Measurements from ENCODE around the gene SYCE3.
A peak's percentile ranks its signal among the peaks of the same experiment; 100 is the strongest.
"Not testable (repeated sequence)": the region's sequence is repeated elsewhere in the genome, so short reads cannot be mapped to it uniquely, and the experiment has no call there.

SYCE3 gene, protein sequence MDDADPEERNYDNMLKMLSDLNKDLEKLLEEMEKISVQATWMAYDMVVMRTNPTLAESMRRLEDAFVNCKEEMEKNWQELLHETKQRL

DNA sequence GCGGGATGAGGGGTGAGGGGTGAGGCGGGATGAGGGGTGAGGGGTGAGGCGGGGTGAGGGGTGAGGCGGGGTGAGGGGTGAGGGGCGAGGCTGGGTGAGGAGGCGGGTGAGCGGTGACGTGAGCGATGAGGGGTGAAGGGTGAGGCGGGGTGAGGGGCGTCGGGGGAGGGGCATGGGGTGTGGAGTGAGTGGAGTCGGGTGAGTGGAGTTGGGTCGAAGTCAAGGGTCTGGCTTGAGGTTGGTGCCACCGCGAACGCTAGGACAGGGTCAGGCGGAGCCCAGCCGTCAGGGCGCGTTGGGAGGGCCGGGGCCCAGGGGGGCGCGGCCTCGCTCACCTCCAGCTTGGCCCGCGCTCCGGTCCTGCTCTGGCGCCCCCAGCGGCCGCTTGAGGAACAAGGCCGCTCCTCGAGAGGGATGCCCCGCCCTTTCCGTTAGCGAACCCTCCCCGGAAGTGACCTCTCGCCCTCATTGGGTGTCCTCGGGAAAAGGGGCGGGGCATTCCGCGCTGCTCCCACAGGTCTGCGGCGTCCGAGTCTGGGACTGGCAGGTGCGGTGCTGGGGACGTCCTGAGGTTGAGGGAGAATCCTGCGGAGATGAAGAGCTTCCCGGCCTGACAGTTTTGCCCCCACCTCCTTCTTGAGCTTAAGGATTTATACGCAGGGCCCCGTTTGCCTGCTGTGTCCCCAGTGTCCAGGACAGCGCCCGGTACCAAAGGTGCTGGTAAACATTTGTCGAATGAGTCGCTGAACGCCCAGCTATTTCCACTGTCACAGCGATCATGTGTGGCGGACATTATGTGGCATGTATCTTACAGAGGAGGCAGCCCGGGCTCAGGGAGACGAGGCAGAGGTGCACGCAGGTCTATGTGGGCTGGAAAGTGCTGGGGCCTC is at the start of gene SYCE3:
Gene SYCE3 (minus strand): TSS at position 397 of the 890 bp plus-strand sequence. CDS start 6,514 bp downstream, outside the sequence.
- peak; percentile 92 to 94 for DNase-seq (ENCODE audit: low read depth in 2 of 2)

DNA sequence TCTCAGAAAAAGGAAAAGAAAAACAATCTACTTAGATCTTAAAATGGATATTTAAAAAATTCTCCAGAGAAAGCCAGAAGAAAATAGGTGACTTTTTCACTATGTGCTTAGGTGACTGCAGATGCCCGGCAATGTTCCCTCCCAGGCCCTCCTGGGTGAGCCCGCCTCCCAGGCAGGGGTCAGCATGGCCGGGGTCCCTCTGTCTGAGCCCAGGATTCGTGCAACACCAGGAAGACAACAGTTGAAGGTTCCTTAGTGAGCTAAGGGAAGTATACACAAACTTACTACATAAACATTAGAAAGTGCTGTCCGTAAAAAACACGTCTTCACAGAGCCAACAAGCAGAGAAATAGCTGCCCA is 49.4 kb upstream of the SYCE3 start:
- no peak for DNase-seq (ENCODE audit: low read depth in 2 of 2)

DNA sequence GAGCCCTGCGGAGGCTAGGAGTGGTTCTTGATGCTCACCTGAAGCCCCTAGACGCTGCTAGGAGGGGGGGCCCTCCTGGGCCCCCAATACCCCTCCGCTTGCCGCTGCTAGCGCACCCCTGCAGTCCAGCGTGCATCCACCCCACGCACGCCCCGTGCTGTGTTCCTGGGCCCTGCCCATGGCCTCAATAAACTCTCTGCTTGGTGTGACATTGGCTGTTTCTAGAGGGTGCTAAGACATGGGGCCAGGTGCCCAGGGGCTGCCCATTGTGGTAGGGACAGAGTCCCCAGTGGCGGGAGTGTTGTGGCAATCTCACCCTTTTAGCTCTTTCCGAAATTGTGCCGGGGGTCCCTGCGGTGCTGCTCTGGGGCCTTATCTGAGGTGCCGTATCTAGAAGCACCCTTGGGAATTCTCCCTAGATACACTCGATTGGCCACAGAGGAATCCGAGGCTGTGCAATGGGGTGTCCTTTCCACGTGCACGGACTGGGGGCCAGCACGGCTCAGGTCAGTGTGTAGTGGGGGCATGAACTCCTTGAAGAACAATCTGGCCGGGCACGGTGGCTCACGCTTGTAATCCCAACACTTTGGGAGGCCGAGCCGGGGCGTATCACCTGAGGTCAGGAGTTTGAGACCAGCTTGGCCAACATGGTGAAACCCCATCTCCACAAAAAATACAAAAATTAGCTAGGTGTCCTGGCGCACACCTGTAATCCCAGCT is 48.8 kb upstream of the SYCE3 start:
- DNase-seq (ENCODE audit: low read depth in 2 of 2) = no peak

DNA sequence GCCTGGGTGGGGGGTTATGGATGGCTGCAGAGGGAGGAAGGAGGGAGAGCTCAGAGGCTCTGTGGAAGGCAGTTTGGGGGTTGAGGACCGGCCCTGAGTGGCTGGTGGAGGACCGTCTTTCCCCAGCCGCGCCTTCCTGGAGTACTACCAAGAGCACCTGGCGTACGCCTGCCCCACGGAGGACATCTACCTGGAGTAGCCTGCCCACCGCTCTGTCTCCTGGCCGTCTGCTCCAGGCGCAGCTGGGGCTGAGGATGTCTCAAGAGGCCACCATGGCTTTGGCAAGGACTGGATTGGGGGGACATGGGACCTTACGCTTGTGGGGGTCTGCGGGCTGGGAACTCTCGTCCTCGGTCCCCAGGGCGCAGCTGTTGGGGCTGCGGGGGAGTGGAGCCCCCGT is 47.9 kb upstream of the SYCE3 start:
- no peak for DNase-seq (ENCODE audit: low read depth in 2 of 2)

DNA sequence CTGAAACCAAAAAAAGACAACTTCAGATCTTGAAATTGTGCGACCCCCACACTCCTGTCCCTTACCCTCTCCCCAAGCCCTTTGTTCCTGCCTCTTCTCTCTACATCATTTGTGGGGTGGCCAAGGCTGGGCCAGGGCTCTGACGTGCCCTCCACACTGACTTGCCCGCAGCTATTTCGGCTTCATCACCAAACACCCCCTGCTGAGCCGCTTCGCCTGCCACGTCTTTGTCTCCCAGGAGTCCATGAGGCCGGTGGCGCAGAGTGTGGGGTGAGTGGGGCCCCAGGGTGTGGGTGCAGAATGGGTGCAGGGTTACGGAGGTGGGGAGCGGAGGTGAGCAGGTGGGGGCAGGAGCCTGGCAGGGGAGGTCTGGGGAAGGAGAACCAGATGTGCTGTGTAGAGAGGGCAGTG is 47.3 kb upstream of the SYCE3 start:
- no peak for DNase-seq (ENCODE audit: low read depth in 2 of 2)

DNA sequence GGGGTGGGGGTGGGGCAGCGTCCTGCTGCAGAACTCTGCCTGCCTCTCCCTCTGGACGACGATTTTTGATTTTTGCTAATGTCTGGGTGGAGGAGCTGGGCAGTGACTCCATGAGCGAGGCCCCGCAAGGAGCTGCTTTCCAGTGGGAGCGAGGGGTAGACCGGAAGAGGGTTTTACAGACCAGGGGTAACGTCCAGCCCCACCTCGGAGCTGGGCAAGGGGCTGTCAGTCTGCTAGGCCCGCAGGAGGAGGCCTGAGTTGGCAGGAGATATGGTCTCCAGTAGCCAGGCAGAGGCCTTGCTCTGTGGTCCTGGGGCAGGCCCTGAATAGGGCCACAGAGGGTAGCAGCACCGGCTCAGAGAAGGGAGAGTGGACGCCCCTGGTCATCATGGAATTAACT is 46.9 kb upstream of the SYCE3 start:
- DNase-seq (ENCODE audit: low read depth in 2 of 2) = no peak

DNA sequence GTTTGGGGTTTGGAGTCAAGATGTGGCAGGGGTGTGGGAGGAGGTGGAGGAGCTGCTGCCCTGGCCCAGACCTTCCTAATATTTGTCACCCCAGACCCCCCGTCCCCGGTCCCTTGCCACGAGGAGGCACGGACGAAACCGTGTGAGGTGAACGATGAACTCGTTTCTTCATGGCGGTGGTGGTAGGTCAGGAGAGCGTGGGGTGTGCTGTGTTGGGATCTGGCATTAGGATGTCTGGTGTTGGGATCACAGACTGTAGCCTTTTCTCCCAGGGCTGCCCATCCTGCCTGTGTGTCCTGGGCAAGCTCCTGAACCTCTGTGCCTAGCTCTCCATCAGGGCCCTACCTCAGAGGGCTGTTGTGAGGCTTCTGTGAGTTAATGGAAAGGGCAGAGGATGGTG is 46.3 kb upstream of the SYCE3 start:
- DNase-seq (ENCODE audit: low read depth in 2 of 2) = no peak

DNA sequence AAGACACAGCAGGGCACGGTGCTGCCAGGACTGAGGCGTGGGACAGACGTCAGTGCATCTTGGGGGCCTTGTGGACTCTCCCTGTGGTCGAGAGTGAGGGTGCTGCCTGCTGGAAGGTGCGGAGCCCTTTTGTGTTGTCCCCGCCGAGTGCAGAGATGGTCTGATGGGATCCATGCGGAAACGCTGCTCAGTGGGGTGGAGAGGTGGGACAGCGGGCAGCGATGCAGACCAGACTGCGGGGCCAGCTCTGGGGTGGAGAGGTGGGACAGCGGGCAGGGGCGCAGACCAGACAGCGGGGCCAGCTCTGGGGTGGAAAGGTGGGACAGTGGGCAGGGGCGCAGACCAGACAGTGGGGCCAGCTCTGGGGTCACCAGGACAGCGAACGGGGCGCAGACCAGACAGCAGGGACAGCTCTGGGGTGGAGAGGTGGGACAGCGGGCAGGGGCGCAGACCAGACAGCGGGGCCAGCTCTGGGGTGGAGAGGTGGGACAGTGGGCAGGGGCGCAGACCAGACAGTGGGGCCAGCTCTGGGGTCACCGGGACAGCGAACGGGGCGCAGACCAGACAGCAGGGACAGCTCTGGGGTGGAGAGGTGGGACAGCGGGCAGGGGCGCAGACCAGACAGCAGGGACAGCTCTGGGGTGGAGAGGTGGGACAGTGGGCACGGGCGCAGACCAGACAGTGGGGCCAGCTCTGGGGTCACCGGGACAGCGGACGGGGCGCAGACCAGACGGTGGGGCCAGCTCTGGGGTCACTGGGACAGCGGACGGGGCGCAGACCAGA is 45.5 kb upstream of the SYCE3 start:
- not testable (repeated sequence) for DNase-seq (ENCODE audit: low read depth in 2 of 2)

DNA sequence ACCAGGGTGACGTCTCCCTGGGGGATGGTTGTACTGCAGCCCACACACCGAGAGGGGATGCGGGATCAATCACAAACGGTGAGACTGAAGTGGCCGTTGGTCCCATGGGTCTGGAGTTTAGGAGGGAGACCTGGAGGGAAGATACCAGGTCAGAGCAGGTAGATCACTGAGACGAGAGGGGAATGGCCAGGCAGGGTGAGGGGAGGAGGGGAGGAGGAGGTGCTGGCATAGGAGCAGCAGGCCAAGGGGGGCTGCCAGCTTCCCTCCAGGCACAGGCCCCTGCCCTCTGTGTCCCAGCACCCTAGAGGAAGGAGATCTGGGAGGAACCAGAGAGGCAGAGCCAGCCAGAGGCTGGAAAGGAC is 44.9 kb upstream of the SYCE3 start:
- no peak for DNase-seq (ENCODE audit: low read depth in 2 of 2)

DNA sequence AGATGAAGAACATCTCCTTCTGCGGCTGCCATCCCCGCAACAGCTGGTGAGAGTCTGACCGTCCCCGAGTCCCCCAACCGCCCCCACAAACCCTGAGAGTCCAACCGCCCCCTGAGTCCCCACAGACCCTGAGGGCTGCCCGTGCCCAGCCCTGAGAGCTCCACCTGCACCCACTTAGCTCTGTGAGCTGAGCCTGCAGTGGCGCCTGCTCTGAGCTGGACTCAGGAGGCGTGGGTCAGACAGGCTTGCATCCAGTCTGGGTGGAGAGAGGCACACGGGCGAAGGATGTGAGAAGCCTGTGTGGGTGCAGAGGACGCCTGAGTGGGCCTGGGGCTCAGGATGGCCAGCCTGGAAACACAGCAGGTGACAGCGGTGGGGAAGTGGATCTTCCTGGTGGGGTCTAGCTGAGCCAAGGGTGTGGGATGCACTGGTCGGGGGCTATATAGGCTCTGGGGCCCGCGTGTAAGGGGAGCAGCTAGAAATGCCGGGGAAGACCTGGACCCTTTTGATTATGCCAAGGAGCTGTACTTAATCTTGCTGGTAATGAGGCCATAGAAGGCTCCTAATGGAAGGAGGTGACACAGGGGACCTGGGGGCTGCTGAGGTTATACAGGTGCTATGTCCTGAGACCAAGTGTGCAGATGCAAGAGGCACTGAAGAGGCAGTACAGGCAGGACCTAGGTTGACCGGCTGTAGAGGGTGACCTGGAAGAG is 44.4 kb upstream of the SYCE3 start:
- DNase-seq (ENCODE audit: low read depth in 2 of 2) = no peak

DNA sequence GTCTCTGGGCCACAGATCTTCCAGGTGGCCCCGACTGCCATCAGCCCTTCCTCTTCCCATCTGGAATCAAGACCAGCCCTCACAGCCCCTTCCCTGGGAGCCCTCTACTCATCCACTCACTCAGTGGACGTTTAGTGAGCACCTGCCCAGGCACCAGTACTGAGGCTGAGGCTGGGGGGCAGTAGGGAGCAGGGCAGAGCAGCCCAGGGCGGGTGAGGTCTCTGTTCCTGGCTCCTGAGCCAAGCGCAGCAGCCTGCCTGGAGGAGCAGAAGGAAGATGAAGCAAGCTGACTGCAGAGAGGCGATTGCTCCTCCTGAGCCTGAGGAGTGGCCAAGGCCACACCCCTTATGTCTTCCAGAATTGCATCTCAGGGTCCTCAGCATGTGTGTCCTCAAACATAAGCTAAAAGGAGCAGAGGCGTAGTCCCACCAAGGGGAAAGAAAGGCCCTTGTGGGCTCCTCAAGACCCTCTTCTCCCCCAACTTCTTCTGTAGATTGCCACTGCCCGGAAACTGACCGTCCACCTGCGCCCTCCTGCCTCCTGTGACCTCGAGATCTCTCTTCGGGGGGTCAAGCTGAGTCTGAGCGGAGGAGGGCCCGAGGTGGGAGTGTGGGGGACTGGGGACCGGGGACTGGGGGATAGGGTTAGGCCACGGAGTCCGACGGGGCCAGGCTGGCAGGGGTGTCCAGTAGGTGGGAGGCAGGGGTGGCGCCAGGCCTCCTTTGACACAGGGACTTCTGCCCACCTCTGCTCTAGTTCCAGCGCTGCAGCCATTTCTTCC is 43.6 kb upstream of the SYCE3 start:
- no peak for DNase-seq (ENCODE audit: low read depth in 2 of 2)

DNA sequence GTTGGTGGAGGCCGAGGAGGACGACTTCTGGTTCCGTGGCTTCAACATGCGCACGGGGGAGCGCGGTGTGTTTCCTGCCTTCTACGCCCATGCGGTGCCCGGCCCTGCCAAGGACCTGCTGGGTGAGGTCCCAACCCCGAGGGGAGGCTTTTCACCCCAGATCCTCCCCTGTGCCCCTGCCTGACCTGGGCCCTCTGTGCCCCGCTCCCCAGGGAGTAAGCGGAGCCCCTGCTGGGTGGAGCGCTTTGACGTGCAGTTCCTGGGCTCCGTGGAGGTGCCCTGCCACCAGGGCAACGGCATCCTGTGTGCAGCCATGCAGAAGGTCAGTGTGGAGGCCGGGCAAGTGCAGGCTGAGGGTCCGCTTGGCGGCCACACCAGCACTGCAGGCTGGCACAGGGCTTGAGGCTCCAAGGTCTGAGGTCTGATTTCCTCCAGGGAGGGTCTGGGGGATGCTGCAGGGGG is 42.9 kb upstream of the SYCE3 start:
- no peak for DNase-seq (ENCODE audit: low read depth in 2 of 2)

DNA sequence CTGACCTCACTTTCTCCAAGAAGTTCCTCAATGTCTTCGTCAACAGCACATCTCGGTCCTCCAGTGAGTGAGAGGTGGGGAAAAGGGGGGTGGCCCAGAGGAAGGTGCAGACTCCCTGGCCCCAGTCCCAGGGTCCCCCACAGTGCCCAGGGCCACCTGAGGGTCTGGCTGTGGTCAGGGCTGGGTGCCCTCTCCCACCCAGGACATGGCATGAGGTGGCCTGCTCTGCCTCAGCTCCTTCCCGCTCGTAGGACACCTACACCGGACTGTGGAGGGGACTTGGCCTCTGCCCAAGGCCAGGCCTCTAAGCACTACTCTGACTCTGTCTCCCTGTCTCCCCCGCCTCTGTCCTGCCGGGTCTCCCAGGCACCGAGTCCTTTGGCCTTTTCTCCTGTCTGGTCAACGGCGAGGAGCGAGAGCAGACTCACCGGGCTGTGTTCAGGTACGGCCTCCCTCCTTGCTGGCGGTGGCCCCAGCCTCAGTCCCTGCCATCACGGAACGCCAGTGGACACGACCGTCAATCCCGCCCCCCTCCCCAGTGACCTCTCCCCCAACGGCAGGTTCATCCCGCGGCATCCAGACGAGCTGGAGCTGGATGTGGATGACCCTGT is 42.4 kb upstream of the SYCE3 start:
- DNase-seq (ENCODE audit: low read depth in 2 of 2) = no peak

DNA sequence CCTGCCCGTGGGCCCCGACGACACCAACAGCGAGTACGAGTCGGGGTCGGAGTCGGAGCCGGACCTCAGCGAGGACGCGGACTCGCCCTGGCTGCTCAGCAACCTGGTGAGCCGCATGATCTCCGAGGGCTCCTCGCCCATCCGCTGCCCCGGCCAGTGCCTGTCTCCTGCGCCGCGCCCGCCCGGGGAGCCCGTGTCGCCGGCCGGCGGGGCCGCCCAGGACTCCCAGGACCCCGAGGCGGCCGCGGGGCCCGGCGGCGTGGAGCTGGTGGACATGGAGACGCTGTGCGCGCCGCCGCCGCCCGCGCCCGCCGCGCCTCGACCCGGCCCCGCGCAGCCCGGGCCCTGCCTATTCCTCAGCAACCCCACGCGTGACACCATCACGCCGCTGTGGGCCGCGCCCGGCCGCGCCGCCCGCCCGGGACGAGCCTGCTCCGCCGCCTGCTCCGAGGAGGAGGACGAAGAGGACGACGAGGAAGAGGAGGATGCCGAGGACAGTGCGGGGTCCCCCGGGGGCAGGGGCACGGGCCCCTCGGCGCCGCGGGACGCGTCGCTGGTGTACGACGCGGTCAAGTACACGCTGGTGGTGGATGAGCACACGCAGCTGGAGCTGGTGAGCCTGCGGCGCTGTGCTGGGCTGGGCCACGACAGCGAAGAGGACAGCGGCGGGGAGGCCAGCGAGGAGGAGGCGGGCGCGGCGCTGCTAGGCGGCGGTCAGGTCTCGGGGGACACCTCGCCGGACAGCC is 41.7 kb upstream of the SYCE3 start:
- no peak for DNase-seq (ENCODE audit: low read depth in 2 of 2)

DNA sequence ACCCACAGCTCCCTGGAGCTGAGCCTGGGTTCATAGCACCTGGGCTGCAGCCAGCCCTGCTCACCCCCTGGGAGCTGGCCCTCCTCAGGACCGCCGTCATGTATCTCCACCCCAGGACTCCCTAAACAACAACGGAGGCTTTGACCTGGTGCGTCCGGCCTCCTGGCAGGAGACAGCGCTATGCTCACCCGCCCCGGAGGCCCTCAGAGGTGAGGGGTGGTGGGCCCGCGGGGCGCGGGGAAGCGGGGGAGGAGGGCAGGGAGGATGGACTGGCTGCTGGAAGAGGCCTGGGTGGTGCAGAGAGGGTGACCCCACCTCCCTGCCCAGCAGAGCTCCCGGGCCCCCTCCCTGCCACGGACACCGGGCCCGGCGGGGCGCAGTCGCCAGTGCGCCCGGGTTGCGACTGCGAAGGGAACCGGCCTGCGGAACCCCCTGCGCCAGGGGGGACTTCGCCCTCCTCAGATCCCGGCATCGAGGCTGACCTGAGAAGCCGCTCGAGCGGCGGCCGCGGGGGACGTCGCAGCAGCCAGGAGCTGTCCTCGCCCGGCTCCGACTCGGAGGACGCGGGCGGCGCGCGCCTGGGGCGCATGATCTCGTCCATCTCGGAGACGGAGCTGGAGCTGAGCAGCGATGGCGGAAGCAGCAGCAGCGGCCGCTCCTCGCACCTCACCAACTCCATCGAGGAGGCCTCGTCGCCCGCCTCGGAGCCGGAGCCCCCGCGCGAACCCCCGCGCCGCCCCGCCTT is 41.0 kb upstream of the SYCE3 start:
- DNase-seq (ENCODE audit: low read depth in 2 of 2) = no peak

DNA sequence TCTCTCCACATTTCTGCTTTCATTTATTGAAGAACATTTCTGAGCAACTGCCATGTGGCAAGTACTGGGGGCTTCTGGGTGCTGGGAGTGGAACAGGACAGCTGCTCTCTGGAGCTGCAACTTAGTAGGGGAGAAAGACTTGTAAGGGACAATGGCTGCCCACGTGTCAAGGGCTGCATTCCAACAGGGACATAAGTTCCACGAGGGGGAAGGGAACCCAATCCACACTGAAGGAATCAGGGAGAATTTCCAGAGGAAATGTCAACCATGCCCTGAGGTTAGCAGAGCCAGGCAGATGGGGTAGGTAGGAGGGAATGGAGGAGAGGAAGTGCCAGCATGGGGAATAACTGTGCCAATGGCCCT is 39.6 kb upstream of the SYCE3 start:
- DNase-seq (ENCODE audit: low read depth in 2 of 2) = no peak

DNA sequence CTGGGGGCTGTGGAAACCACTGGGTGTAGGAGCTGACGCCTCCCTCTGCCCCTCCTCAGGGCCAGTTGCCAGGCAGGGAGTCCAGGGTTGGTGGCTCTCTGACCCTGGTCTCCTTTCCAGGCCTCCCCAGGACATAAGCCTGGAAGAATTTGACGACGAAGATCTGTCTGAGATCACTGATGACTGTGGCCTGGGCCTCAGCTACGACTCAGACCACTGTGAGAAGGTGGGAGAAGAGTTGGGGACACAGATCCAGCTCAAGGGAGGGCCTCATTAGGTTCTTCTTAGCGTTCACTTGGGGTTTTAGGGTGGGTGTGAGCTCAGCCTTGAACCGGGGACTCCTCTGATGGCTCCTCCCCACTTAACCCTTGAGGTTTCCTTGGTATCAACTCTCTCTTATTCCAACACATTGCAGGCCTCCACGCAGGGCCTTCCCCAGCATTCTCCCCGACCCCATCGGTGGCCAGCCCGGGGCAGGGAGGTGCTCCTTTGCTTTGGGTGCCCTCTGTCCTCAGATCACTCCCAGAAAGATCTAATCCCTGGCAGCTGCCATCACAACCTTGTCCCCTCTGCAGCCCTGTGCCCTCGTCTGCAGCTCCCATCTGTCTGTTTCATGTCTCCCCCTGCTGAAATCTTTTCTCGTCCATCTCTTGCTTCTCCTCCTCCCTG is 39.1 kb upstream of the SYCE3 start:
- no peak for DNase-seq (ENCODE audit: low read depth in 2 of 2)

DNA sequence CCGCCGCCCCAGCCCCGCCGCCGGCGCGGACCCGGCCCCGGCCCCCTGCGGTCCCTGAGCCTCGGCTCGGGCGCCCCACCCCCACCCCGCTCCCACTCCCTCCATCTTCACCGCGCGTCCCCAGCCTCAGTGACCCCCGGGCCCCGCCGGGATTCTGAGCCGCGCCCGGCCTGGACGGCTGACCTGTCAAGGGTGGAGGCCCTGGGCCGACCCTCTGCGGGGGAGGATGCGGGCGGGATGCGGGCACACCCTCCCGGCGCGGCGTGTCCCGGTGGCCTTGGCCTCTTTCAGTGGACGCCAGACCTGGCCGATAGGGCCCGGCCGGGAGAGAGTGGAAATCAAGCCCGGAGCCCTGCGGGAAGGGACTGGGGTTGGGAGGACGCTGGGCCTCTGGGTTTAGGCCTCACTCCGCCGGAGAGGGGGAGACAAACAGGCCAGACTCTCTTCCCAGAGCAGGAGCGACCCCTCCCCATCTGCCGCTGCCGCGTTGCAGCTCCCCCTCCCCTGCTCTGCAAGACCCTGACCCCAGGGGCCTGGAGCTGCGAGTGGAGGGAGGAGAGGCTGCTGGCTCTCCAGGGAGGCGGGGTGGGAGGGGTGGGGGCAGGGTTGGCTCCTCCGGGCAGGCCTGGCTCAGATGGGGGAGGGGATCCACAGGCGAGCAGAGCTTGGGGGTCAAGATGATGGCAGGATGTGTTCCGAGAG is 38.4 kb upstream of the SYCE3 start:
- DNase-seq (ENCODE audit: low read depth in 2 of 2) = no peak
